Lower leg skin (tissue), 3 donors: ENCODE measurements around the gene MAN2B1.

Experiments
- CTCF ChIP-seq, 3 donors: fragments of 450-650 bp; IDR thresholded peaks; one replicate each; pipeline ENCODE4 v1.5.1; 2016; ENCODE audit warnings: antibody characterized with exemption in 3 of 3, mild to moderate bottlenecking in 3 of 3, moderate library complexity in 2 of 3
- POLR2A ChIP-seq, 2 donors: fragments of 450-650 bp; IDR thresholded peaks; one replicate each; pipeline ENCODE4 v1.6.1; 2016 to 2017; ENCODE audit warnings: antibody characterized with exemption in 2 of 2, mild to moderate bottlenecking in 1 of 2, moderate library complexity in 1 of 2

GRCh38 chr19:12689012-12689411 lies 22.5 kb upstream of the MAN2B1 start:
- TF ChIP-seq CTCF (IDR thresholded peaks at IDR 0.05): no peak
- TF ChIP-seq POLR2A (IDR thresholded peaks at IDR 0.05): no peak
